GM12878 (cell line): ENCODE results near the gene DDC.
"Not testable (repeated sequence)": the region's sequence is repeated elsewhere in the genome, so short reads cannot be mapped to it uniquely, and the experiment has no call there.

Source experiments
- CBFB ChIP-seq: IDR thresholded peaks from 2 replicates; pipeline ENCODE4 v1.6.1; 2016; ENCODE audit warnings: antibody characterized with exemption, low read depth
- ETV6 ChIP-seq, 2 experiments: fragments of 450-650 bp in 1 of 2; IDR thresholded peaks in 1 of 2; conservative IDR thresholded peaks in 1 of 2; 2 replicates each; pipeline ENCODE4 v1.6.1; 2014; ENCODE audit warnings: antibody characterized with exemption in 1 of 2, borderline replicate concordance in 1 of 2, low read depth in 1 of 2, mild to moderate bottlenecking in 1 of 2, moderate library complexity in 1 of 2
- POLR2A ChIP-seq: IDR thresholded peaks from 2 replicates; pipeline ENCODE4 v1.6.1; 2011; ENCODE audit warnings: low read depth, mild to moderate bottlenecking, low read length
- TCF3 ChIP-seq: IDR thresholded peaks from 2 replicates; pipeline ENCODE4 v1.6.1; 2012; ENCODE audit warnings: low read depth, mild to moderate bottlenecking, low read length, borderline replicate concordance; ENCODE audit not compliant: insufficient read depth

GRCh38 chr7:50576388-50576787 lies 11.2 kb upstream of the DDC start:
- not testable (repeated sequence) for TF ChIP-seq ETV6 (conservative IDR thresholded peaks at IDR 0.05 in 1 of 2, IDR thresholded peaks at IDR 0.05 in 1 of 2; ENCODE audit: borderline replicate concordance in 1 of 2, low read depth in 1 of 2); CBFB; POLR2A; TCF3
